Measurements from ENCODE around the gene DOK1.

The DOK1 gene

DNA sequence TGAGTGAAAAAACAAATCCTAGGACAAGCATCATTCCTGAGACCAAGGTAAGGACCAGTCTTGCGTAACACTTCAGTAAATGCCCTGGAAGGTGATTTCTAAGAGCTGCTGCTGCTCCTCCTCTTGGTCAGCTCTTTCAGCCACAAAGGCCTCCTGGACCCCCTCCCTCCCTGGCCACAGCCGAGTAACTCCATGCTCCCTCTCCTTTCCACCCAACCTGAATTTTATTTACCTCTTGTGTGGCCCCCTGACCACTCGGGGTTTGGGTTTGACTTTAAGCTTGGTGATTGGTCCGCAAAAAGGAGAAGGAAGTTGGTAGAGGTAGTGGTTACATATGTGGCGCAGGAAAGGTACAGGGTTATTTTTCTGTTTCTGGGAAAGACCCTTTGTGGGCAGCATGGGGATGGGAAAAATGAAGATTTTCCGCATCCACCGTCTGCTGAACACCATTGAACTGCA lies 15.6 kb upstream of the DOK1 start:
- Histone ChIP-seq H3K9ac (ENCODE audit: low read depth, low read length) (no peak overlapping the region), H3K4me1 (ENCODE audit: control insufficient read depth, insufficient read depth, low read length) (no peaks in the 10 kb centered on the region), H3K27me3 (ENCODE audit: control insufficient read depth, insufficient read depth, low read length) (no peaks in the 10 kb centered on the region), H3K4me2 (ENCODE audit: low read length) (no peak overlapping the region), H3K4me3 (ENCODE audit: low read length) (no peak overlapping the region), H3K36me3 (ENCODE audit: insufficient read depth, low read length) (peaks cover 6% of the 10 kb centered on the region), H3K9me3 (replicated peaks; ENCODE audit: low read length) (no peaks in the 10 kb centered on the region)

DNA sequence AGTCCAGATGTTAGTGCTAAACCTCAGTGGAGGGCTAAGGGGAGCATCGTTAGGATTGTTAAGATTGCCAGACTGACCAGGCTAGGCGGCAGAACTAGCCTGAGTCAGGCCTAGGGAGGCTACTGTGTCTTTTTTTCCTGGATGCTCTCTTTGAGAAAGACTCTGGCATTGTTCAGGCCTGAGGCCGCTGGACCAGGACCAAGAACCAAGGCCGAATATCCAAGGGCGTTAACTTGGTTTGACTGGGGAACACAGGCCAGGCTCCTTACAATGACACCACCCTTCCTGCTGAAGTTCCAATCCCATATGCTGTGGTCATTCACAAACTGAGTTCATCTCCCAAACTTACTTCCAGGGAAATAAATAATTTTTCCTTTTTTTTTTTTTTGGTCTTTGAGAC lies 14.2 kb upstream of the DOK1 start:
- peaks cover 3% of the 10 kb centered on the region for H3K36me3 ChIP-seq (ENCODE audit: insufficient read depth, low read length)
- no peak overlapping the region for H3K9ac ChIP-seq (ENCODE audit: low read depth, low read length)
- no peak overlapping the region for H3K4me3 ChIP-seq (ENCODE audit: low read length)
- no peaks in the 10 kb centered on the region for H3K27me3 ChIP-seq (ENCODE audit: control insufficient read depth, insufficient read depth, low read length)
- no peaks in the 10 kb centered on the region for H3K4me1 ChIP-seq (ENCODE audit: control insufficient read depth, insufficient read depth, low read length)
- H3K9me3 ChIP-seq (replicated peaks; ENCODE audit: low read length) = no peaks in the 10 kb centered on the region
- no peak overlapping the region for H3K4me2 ChIP-seq (ENCODE audit: low read length)

DNA sequence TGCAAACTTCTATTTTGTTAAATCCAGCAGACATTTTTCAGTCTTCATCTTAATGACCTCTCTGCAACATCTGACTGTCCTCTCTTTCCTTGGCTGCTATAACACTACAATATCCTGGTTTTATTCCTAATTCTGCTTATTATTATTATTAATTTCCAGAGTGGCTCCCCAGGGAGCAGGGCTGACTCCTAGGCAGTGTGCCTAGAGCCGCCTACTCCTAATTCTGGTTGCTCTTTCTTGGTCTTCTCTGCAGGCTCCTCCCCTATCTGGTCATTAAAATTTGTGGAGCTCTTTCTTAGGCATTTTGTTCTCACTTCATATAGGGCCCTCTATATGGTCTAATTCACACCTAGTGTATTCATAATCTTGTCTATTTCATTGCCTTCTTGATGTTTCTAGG lies 11.5 kb upstream of the DOK1 start:
- H3K27me3 ChIP-seq (ENCODE audit: control insufficient read depth, insufficient read depth, low read length) = no peaks in the 10 kb centered on the region
- no peak overlapping the region for H3K4me3 ChIP-seq (ENCODE audit: low read length)
- H3K9me3 ChIP-seq (replicated peaks; ENCODE audit: low read length) = no peaks in the 10 kb centered on the region
- H3K36me3 ChIP-seq (ENCODE audit: insufficient read depth, low read length) = peaks cover 3% of the 10 kb centered on the region
- H3K4me2 ChIP-seq (ENCODE audit: low read length) = no peak overlapping the region
- no peak overlapping the region for H3K9ac ChIP-seq (ENCODE audit: low read depth, low read length)
- no peaks in the 10 kb centered on the region for H3K4me1 ChIP-seq (ENCODE audit: control insufficient read depth, insufficient read depth, low read length)

DNA sequence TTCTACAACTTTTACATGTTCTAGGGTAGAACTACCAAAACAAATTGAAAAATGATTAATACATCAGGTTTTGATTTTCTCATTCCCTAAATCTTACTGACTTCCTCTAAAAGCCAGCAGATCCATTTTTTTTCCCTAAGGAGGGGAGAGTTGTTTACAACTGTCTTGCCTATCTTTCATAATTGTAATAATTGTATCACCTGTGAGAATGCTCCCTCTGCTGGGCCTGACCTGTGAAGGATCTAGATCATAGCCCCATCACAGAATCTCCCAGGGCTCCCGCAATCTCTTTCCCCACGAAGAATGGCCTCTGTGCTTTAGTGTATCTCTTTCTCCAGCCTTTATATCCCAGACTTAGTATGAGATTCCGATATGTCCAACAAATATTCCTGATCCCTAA lies 9.9 kb upstream of the DOK1 start:
- Histone ChIP-seq H3K36me3 (ENCODE audit: insufficient read depth, low read length) (peaks cover 1% of the 10 kb centered on the region), H3K4me2 (ENCODE audit: low read length) (no peak overlapping the region), H3K9ac (ENCODE audit: low read depth, low read length) (no peak overlapping the region), H3K4me1 (ENCODE audit: control insufficient read depth, insufficient read depth, low read length) (peaks cover 14% of the 10 kb centered on the region), H3K27me3 (ENCODE audit: control insufficient read depth, insufficient read depth, low read length) (no peaks in the 10 kb centered on the region), H3K4me3 (ENCODE audit: low read length) (no peak overlapping the region), H3K9me3 (replicated peaks; ENCODE audit: low read length) (no peaks in the 10 kb centered on the region)

DNA sequence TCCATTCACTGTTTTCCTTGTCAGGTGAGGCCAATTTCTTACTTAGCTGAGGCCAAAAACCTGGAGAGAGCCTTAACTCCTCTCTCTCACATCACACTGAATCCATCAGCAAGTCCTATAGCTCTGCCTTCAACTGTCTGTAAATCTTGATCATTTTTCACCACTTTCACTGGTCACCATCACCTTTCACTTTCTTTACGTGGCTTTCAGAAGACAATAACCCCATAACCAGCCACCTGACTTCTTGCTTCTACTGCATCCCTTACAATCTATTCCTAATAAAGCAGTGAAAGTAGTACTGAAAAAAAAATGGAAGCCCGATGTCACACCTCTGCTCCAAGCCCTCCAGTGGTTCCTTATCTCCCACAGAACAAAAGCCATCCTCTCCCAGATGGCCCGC lies 8.5 kb upstream of the DOK1 start:
- H3K36me3 ChIP-seq (ENCODE audit: insufficient read depth, low read length) = peaks cover 7% of the 10 kb centered on the region
- no peak overlapping the region for H3K4me2 ChIP-seq (ENCODE audit: low read length)
- no peak overlapping the region for H3K4me3 ChIP-seq (ENCODE audit: low read length)
- H3K27me3 ChIP-seq (ENCODE audit: control insufficient read depth, insufficient read depth, low read length) = no peaks in the 10 kb centered on the region
- no peaks in the 10 kb centered on the region for H3K9me3 ChIP-seq (replicated peaks; ENCODE audit: low read length)
- peaks cover 21% of the 10 kb centered on the region for H3K4me1 ChIP-seq (ENCODE audit: control insufficient read depth, insufficient read depth, low read length)
- H3K9ac ChIP-seq (ENCODE audit: low read depth, low read length) = no peak overlapping the region

DNA sequence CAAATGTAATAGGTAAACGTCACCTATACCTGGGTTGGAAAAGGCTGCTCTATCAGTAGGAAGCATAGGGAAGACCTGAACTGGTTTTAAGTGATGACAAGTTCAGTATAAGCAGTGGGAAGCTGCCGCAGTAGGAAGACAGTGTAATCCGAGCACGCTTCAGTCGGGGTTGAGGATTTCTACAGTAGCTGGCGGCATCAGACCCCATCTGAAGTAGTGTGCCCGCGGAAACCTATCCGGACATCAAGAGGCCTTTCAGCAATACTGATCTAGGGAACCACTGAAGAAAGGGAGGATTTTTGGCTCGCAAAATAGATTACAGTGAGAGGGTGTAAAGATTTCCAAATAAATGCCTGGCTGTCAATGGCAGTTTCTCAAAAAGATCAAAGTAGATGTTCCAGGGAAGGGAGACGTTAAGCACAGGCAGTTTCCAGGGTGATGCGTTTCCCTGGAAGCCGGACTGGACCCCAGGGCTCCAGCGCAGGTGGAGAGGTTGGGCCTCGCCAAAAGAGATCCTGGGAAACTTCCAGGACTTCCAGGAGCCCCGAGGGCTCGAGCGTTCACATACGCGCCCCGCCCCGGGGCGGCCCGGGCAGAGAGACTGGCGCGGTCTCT lies 6.1 kb upstream of the DOK1 start:
- H3K4me3 ChIP-seq (ENCODE audit: low read length) = peak overlapping the region; percentile 76
- peaks cover 40% of the 10 kb centered on the region for H3K4me1 ChIP-seq (ENCODE audit: control insufficient read depth, insufficient read depth, low read length)
- peak overlapping the region; percentile 82 for H3K9ac ChIP-seq (ENCODE audit: low read depth, low read length)

DNA sequence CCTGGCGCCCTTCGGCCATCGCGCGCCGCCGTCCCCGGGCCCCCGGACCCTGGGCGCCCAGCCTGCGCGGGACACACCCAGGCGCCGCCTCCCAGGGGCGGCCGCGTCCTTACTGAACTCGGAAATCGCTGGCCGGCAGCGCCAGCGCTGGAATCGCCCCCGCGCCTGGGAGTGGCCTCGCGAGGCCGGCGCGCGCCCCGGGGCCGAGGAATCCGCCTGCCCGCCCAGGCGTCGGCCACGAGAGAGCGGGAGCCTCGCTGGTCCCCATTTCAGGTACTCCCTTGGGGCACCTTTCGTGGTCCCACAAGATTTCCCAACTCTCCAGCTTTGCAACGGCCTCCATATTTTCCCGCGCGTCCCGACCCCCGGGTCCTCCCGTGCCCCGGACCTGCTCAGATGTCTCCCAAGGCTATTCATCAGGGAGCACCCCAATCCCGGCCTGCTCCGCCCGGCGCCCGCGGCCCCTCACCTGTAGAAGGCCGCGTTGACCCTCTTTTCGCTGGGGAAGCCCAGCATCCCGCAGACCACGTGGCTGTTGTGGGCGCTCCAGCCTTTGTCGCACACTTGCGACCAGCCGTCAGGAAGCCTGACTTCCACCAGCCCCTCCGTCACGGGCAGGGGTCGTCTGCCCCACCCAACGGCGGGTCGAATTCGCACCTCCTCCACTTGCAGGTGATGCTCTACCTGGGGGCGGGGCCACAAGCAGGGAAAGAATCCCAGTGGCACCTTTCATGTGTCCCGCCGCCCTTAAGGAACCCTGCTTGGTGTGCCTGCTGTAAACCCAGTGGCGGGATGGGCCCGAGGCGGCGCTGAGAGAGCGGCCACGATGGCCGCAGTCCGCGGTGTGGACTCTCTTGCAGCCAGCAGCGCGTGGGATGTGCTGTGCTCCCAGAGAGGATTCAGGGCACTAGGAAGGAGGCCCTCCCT lies 5.4 kb upstream of the DOK1 start:
- H3K4me1 ChIP-seq (ENCODE audit: control insufficient read depth, insufficient read depth, low read length) = peaks cover 44% of the 10 kb centered on the region
- no peaks in the 10 kb centered on the region for H3K27me3 ChIP-seq (ENCODE audit: control insufficient read depth, insufficient read depth, low read length)
- peak overlapping the region; percentile 76 for H3K4me3 ChIP-seq (ENCODE audit: low read length)
- H3K9me3 ChIP-seq (replicated peaks; ENCODE audit: low read length) = no peaks in the 10 kb centered on the region
- peak overlapping the region; percentile 94 for H3K4me2 ChIP-seq (ENCODE audit: low read length)
- peaks cover 7% of the 10 kb centered on the region for H3K36me3 ChIP-seq (ENCODE audit: insufficient read depth, low read length)
- H3K9ac ChIP-seq (ENCODE audit: low read depth, low read length) = peak overlapping the region; percentile 82

More for the DNA sequence above, 6.1 kb upstream of the DOK1 start:
- Histone ChIP-seq H3K36me3 (ENCODE audit: insufficient read depth, low read length) (peaks cover 7% of the 10 kb centered on the region), H3K9me3 (replicated peaks; ENCODE audit: low read length) (no peaks in the 10 kb centered on the region), H3K27me3 (ENCODE audit: control insufficient read depth, insufficient read depth, low read length) (no peaks in the 10 kb centered on the region), H3K4me2 (ENCODE audit: low read length) (peak overlapping the region; percentile 94)

DNA sequence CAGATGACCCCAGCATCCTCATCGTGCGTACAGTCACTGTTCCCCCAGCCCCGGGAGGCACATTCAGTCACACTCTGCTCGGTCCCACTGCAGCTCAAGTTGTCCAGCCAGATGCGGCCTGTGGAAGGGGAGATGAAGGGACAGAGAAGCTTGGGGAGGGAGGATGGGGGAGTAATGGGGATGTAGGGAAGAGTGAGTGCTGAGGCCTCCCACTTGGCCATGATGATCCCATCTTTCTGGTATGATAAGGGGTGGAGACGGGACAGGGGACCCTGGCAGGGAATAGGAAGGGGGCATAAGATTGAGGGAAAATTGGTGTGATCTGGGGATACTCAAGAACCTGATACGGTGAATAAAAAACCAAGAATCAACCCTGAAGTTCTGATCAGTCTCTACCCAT lies 4.3 kb upstream of the DOK1 start:
- peak overlapping the region; percentile 76 for H3K4me3 ChIP-seq (ENCODE audit: low read length)
- peaks cover 7% of the 10 kb centered on the region for H3K36me3 ChIP-seq (ENCODE audit: insufficient read depth, low read length)
- H3K4me2 ChIP-seq (ENCODE audit: low read length) = peak overlapping the region; percentile 94
- no peak overlapping the region for H3K9ac ChIP-seq (ENCODE audit: low read depth, low read length)
- H3K9me3 ChIP-seq (replicated peaks; ENCODE audit: low read length) = no peaks in the 10 kb centered on the region
- peaks cover 45% of the 10 kb centered on the region for H3K4me1 ChIP-seq (ENCODE audit: control insufficient read depth, insufficient read depth, low read length)
- no peaks in the 10 kb centered on the region for H3K27me3 ChIP-seq (ENCODE audit: control insufficient read depth, insufficient read depth, low read length)

DNA sequence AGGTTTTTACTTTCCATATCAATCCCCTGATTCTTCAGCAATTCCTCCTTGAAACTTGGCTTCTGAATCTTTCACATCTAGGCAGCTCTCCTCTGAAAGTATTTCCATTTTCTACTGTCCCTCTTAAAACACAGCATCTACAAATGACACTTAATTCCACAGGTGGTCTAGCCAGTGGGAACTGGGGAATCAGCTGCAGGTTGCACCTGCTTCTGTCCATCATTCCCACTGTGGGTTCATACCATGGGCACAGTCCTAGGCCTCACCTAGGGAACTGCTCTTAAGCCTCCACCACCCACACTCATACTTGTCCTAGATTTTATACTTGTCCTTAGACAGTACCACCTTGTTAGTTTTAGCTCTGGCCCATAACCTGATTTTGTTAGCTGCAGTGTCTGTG lies 3.0 kb upstream of the DOK1 start:
- Histone ChIP-seq H3K4me1 (ENCODE audit: control insufficient read depth, insufficient read depth, low read length) (peaks cover 56% of the 10 kb centered on the region), H3K9ac (ENCODE audit: low read depth, low read length) (no peak overlapping the region), H3K4me2 (ENCODE audit: low read length) (peak overlapping the region; percentile 98), H3K4me3 (ENCODE audit: low read length) (no peak overlapping the region), H3K27me3 (ENCODE audit: control insufficient read depth, insufficient read depth, low read length) (no peaks in the 10 kb centered on the region), H3K9me3 (replicated peaks; ENCODE audit: low read length) (no peaks in the 10 kb centered on the region), H3K36me3 (ENCODE audit: insufficient read depth, low read length) (peaks cover 11% of the 10 kb centered on the region)

DNA sequence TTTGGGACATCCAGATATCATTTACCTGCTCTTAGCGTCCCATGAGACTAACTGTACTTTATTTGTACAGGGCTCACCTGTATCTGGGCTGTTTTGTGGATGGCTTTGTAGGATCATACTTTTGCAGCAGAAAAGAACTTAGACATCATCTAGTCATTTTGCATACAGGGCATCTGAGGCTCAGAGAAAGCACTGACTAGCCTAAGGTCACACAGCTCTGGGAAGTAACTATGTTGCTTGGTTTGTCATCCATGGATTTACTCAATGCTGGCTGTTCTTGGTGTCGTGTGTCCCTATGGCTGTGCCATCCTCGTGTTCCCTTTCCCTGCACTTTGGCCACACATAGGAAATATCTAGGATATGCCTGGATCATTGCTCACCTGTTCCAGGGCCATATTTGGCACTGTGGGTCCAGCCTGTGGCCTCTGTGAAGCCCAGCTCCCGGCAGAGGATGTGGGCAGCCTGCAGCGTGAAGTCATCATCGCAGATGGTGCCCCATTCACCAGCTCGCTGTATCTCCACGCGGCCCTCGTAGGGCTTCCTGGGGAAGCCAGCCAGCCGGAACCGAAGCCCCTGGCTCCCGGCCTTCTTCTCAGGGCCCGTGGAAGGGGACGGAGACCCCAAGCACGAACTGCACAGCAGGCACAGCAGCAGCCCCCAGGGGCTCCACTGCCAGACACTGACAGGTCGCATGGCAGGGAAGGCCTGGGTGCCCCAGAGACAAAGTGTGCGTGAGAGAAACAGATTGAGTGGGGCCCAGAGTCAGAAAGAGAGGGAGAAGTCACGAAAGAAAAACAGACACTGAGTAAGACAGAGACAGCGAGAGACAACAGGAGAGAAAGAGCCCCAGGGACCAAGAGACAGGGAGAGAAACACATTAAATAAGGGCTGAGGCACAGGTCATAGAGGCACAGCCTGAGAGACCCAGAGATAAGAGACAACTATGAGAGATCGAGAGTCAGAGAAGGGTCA lies 2.3 kb upstream of the DOK1 start:
- peaks cover 18% of the 10 kb centered on the region for H3K36me3 ChIP-seq (ENCODE audit: insufficient read depth, low read length)
- H3K4me3 ChIP-seq (ENCODE audit: low read length) = peak overlapping the region; percentile 100
- H3K27me3 ChIP-seq (ENCODE audit: control insufficient read depth, insufficient read depth, low read length) = no peaks in the 10 kb centered on the region
- peaks cover 56% of the 10 kb centered on the region for H3K4me1 ChIP-seq (ENCODE audit: control insufficient read depth, insufficient read depth, low read length)
- peak overlapping the region; percentile 98 for H3K4me2 ChIP-seq (ENCODE audit: low read length)
- peak overlapping the region; percentile 94 for H3K9ac ChIP-seq (ENCODE audit: low read depth, low read length)
- H3K9me3 ChIP-seq (replicated peaks; ENCODE audit: low read length) = no peaks in the 10 kb centered on the region
